HepG2 (cell line): Measurements from ENCODE around the gene ZBTB48. TPM values are rescaled to one million over a fixed set of nuclear protein-coding genes. Genes with fewer than 3 reads are reported as not detected.
A peak's percentile ranks its signal among the peaks of the same experiment; 100 is the strongest.

Experiments
- AGO2 ChIP-seq: fragments of 200-400 bp; formaldehyde crosslinking; optimal IDR thresholded peaks from 2 replicates; pipeline ENCODE3; 2017; ENCODE audit warnings: mild to moderate bottlenecking, low read depth, low read length, moderate library complexity
- ARID4A ChIP-seq: sonication (generic); formaldehyde crosslinking; IDR thresholded peaks from 2 replicates; pipeline ENCODE4 v1.5.0; 2020; ENCODE audit warnings: mild to moderate bottlenecking, missing genetic modification reagents, borderline replicate concordance
- CSRNP2 ChIP-seq: sonication (generic); formaldehyde crosslinking; conservative IDR thresholded peaks from 2 replicates; pipeline ENCODE4 v1.8.0; 2022; ENCODE audit warnings: low read depth, missing genetic modification reagents
- DNMT1 ChIP-seq: sonication (generic); formaldehyde crosslinking; IDR thresholded peaks from 2 replicates; pipeline ENCODE4 v1.5.1; 2020; ENCODE audit warnings: mild to moderate bottlenecking, missing genetic modification reagents
- DR1 ChIP-seq: sonication (generic); formaldehyde crosslinking; IDR thresholded peaks from 2 replicates; pipeline ENCODE4 v1.8.0; 2021; ENCODE audit warnings: mild to moderate bottlenecking, missing genetic modification reagents, inconsistent platforms
- GMEB2 ChIP-seq: IDR thresholded peaks from 2 replicates; pipeline ENCODE4 v1.6.1; 2016; ENCODE audit warnings: missing biosample characterization, missing genetic modification reagents, low read depth
- NFE2L1 ChIP-seq: sonication (generic); formaldehyde crosslinking; IDR thresholded peaks from 2 replicates; pipeline ENCODE4 v1.4.0; 2020; ENCODE audit warnings: missing genetic modification reagents, mild to moderate bottlenecking, borderline replicate concordance
- NR2F6 ChIP-seq, 2 experiments: IDR thresholded peaks; 2 replicates each; pipeline ENCODE4 v1.6.1; 2016; ENCODE audit warnings: antibody characterized with exemption in 1 of 2, mild to moderate bottlenecking in 1 of 2
- PHF20 ChIP-seq: sonication (generic); formaldehyde crosslinking; IDR thresholded peaks from 2 replicates; pipeline ENCODE4 v1.5.0; 2020; ENCODE audit warnings: mild to moderate bottlenecking, missing genetic modification reagents
- POLR2A ChIP-seq, 2 experiments: IDR thresholded peaks; 2 replicates each; pipeline ENCODE4 v1.6.1; 2011; ENCODE audit warnings: low read depth in 2 of 2, low read length in 2 of 2, mild to moderate bottlenecking in 1 of 2, moderate library complexity in 1 of 2; ENCODE audit not compliant: insufficient read depth in 1 of 2
- SP5 ChIP-seq: IDR thresholded peaks from 2 replicates; pipeline ENCODE4 v1.6.1; 2016; ENCODE audit warnings: low read depth, borderline replicate concordance
- ZNF230 ChIP-seq: sonication (generic); formaldehyde crosslinking; IDR thresholded peaks from 2 replicates; pipeline ENCODE4 v1.4.0; 2020; ENCODE audit warnings: mild to moderate bottlenecking, missing genetic modification reagents
- ZNF546 ChIP-seq: sonication (generic); formaldehyde crosslinking; conservative IDR thresholded peaks from 2 replicates; pipeline ENCODE4 v1.8.1; 2023; ENCODE audit warnings: mild to moderate bottlenecking, missing genetic modification reagents
- ZNF670 ChIP-seq: sonication (generic); formaldehyde crosslinking; IDR thresholded peaks from 2 replicates; pipeline ENCODE4 v1.8.0; 2022; ENCODE audit warnings: mild to moderate bottlenecking, missing genetic modification reagents, borderline replicate concordance
- ZNF709 ChIP-seq: sonication (generic); formaldehyde crosslinking; IDR thresholded peaks from 2 replicates; pipeline ENCODE4 v1.5.0; 2020; ENCODE audit warnings: mild to moderate bottlenecking, missing genetic modification reagents
- ZNF772 ChIP-seq: sonication (generic); formaldehyde crosslinking; IDR thresholded peaks from 2 replicates; pipeline ENCODE4 v1.5.0; 2020; ENCODE audit warnings: mild to moderate bottlenecking, missing genetic modification reagents
- ZNF788 ChIP-seq: sonication (generic); formaldehyde crosslinking; IDR thresholded peaks from 2 replicates; pipeline ENCODE4 v1.5.0; 2020; ENCODE audit warnings: mild to moderate bottlenecking, missing genetic modification reagents, borderline replicate concordance
- ZSCAN31 ChIP-seq: sonication (generic); formaldehyde crosslinking; IDR thresholded peaks from 2 replicates; pipeline ENCODE4 v1.5.0; 2020; ENCODE audit warnings: low read depth, mild to moderate bottlenecking, missing genetic modification reagents
- polyA plus RNA-seq, 8 experiments: library from polyadenylated mRNA; depleted of rRNA in 3 of 8; stranded (reverse) in 7 of 8; unstranded in 1 of 8; fragments of >200 nt; fragmentation: Illumina TruSeq in 4 of 8; extraction: Trizol in 4 of 8; gene quantifications; 2 replicates each; pipeline versions ENCODE4 v1.2.1 to v1.2.3, GENCODE V29; 2011 to 2016; ENCODE audit warnings: low read depth in 4 of 8, missing spikeins in 1 of 8, mixed read lengths in 1 of 8; ENCODE audit not compliant: insufficient read depth in 1 of 8
- total RNA-seq, 5 experiments: library from RNA; depleted of rRNA; stranded (reverse); fragments of >200 nt; fragmentation: Illumina TruSeq; extraction: Trizol; gene quantifications; 2 replicates each; pipeline ENCODE4 v1.2.3, GENCODE V29; 2016; ENCODE audit warnings: low read depth in 1 of 5
- TF ChIP-seq, protein P1 (sequence below): sonication (generic); formaldehyde crosslinking; IDR thresholded peaks from 2 replicates; pipeline ENCODE4 v1.4.0; 2020; ENCODE audit warnings: mild to moderate bottlenecking, missing genetic modification reagents

The ZBTB48 gene
- total and polyA plus RNA-seq, 2 of the 13 experiments (the other 11 are each of a cell fraction or from before 2014, with no cell fraction given), result 13.0 to 17.1 TPM

DNA sequence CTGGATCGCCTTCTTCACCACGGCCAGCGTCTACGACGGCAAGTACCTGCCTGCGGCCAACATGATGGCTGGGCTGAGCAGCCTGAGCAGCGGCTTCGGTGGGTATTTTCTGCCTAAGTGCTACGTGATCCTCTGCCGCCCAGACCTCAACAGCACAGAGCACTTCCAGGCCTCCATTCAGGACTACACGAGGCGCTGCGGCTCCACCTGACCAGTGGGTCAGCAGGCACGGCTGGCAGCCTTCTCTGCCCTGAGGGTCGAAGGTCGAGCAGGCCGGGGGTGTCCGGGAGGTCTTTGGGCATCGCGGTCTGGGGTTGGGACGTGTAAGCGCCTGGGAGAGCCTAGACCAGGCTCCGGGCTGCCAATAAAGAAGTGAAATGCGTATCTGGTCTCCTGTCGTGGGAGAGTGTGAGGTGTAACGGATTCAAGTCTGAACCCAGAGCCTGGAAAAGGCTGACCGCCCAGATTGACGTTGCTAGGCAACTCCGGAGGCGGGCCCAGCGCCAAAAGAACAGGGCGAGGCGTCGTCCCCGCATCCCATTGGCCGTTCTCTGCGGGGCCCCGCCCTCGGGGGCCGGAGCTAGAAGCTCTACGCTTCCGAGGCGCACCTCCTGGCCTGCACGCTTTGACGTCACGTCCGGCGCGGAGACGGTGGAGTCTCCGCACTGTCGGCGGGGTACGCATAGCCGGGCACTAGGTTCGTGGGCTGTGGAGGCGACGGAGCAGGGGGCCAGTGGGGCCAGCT, at the start of gene ZBTB48 (continued):
- TF ChIP-seq ARID4A (peak; percentile 86; the same call in 1 of the 2 replicates), ZNF230 (CRISPR knock-in tag) (no peak), POLR2A (IDR thresholded peaks at IDR 0.05; ENCODE audit: insufficient read depth in 1 of 2, low read depth in 2 of 2, low read length in 2 of 2) (peak; percentile 74 to 90), ZNF772 (CRISPR knock-in tag) (peak; percentile 85; the same call in 1 of the 2 replicates), CSRNP2 (no peak), ZNF709 (CRISPR knock-in tag) (peak; percentile 37; the same call in 1 of the 2 replicates), PHF20 (CRISPR knock-in tag) (peak; percentile 70), ZSCAN31 (CRISPR knock-in tag) (0 out of 2 replicates have a peak, but pooled peaks have one; percentile 54), DNMT1 (CRISPR knock-in tag) (no peak), GMEB2 (CRISPR knock-in tag) (peak; percentile 79), SP5 (peak; percentile 10; the same call in 1 of the 2 replicates), ZNF670 (CRISPR knock-in tag) (no peak; the same call in 1 of the 2 replicates), ZNF788 (CRISPR knock-in tag) (no peak; the same call in 1 of the 2 replicates), ZNF546 (CRISPR knock-in tag) (peak; percentile 88), NFE2L1 (CRISPR knock-in tag) (peak; percentile 52; the same call in 1 of the 2 replicates), DR1 (CRISPR knock-in tag) (peak; percentile 77), NR2F6 (IDR thresholded peaks at IDR 0.05) (peak; percentile 41; the same call in 1 of the 2 replicates), NR2F6 (CRISPR knock-in tag; IDR thresholded peaks at IDR 0.05) (no peak; the same call in 1 of the 2 replicates), AGO2 (peak; percentile 19)
- TF ChIP-seq, protein P1, sequence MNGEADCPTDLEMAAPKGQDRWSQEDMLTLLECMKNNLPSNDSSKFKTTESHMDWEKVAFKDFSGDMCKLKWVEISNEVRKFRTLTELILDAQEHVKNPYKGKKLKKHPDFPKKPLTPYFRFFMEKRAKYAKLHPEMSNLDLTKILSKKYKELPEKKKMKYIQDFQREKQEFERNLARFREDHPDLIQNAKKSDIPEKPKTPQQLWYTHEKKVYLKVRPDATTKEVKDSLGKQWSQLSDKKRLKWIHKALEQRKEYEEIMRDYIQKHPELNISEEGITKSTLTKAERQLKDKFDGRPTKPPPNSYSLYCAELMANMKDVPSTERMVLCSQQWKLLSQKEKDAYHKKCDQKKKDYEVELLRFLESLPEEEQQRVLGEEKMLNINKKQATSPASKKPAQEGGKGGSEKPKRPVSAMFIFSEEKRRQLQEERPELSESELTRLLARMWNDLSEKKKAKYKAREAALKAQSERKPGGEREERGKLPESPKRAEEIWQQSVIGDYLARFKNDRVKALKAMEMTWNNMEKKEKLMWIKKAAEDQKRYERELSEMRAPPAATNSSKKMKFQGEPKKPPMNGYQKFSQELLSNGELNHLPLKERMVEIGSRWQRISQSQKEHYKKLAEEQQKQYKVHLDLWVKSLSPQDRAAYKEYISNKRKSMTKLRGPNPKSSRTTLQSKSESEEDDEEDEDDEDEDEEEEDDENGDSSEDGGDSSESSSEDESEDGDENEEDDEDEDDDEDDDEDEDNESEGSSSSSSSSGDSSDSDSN, result peak; percentile 34
